NCI-H510A treated with DMSO at 0.1 percent for 48 hours (cell line): Measurements from ENCODE around the gene ASB2.
A peak's percentile ranks its signal among the peaks of the same experiment; 100 is the strongest.

ENCODE experiments used
- DNase-seq: peaks from one replicate; lab custom pipeline; 2025; lab: John Stamatoyannopoulos, UW

ASB2 gene, protein sequence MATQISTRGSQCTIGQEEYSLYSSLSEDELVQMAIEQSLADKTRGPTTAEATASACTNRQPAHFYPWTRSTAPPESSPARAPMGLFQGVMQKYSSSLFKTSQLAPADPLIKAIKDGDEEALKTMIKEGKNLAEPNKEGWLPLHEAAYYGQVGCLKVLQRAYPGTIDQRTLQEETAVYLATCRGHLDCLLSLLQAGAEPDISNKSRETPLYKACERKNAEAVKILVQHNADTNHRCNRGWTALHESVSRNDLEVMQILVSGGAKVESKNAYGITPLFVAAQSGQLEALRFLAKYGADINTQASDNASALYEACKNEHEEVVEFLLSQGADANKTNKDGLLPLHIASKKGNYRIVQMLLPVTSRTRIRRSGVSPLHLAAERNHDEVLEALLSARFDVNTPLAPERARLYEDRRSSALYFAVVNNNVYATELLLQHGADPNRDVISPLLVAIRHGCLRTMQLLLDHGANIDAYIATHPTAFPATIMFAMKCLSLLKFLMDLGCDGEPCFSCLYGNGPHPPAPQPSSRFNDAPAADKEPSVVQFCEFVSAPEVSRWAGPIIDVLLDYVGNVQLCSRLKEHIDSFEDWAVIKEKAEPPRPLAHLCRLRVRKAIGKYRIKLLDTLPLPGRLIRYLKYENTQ

GRCh38 chr14:93976477-93977057 lies at the start of gene ASB2:
TSS of gene ASB2 (minus strand) at chr14:93976570. CDS start at chr14:93964539, 12,031 bp downstream.
- DNase-seq: no peak

DNA sequence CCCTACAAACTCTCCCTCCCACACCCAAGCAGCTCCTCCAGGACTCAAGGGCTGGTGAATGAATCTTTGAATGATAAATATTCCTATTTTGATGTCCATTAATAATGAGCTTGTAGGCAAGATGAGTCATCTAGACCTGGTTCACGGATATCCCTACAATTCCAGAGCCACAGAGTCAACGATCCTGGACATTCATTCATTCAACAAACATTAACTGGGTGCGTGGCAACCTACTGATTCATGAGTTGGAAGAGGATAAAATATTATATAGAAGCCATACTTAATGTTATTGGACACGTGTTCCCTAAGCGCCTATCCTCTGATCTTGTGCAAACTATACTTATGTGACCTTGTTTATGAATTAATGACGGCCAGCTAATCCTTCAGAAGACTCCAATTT lies 49.4 kb upstream of the ASB2 start:
- DNase-seq: no peak

DNA sequence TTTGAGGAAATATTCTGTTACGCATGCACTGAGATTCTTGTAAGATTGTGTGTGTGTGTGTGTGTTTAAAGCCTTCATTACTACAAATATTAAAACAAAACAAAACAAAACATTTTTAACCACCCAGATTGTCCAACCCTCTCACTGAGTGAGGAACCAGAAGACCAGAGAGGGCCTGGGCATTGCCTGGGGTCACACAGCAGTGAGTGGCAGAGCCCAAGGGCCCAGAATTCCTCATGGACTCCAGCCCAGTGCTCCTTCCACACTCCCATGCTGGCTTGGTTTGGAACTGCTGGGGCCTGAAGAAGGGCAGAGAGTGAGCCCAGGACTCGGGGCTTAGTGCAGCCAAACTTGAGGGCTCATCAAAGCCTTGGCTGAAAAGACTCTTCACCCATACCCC lies 48.2 kb upstream of the ASB2 start:
- DNase-seq: no peak

GRCh38 chr14:94022532-94023411 lies 46.4 kb upstream of the ASB2 start:
- DNase-seq: no peak

- DNase-seq: no peak
These were observed 45.2 kb upstream of the ASB2 start for GRCh38 chr14:94021416-94022157.

DNA sequence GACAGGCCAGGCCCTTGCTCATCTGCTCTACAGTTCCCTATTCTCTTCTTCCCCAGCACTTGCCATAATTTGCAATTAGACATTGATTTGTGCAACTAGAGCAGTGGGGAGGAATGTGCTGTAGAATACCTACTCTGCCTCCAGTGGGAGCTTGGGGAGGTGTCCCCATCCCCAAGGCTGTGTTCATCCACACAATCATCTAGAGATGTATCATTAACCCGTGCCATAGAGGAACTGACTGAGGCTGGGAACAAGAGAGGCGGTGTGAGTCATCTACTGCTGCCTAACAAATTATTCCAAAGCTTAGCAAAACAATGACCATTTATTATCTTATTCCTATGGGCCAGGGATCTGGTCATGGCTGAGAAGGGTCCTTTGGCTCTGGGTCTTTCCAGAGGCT lies 44.6 kb upstream of the ASB2 start:
- no peak for DNase-seq

- no peak for DNase-seq
These were observed 43.9 kb upstream of the ASB2 start for GRCh38 chr14:94020267-94020666.

DNA sequence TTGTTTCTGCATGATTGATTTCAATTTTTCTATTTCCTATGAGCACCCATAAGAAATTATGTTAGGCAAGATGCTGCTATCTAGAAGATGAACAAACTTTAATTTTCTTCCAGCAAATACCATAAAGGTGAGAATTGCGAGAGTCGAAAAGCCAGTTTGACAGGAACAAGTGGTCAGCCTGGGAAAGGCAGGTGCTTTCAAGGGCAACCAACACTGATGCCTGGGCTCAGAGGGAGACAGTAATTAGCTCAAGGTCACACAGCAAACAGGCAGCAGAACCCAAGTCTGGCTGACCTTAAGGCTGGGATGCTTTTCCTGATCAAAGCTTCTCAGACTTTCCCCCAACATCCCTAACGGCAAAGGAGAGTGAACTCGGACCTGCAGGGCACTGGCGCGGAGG lies 43.0 kb upstream of the ASB2 start:
- DNase-seq: no peak

DNA sequence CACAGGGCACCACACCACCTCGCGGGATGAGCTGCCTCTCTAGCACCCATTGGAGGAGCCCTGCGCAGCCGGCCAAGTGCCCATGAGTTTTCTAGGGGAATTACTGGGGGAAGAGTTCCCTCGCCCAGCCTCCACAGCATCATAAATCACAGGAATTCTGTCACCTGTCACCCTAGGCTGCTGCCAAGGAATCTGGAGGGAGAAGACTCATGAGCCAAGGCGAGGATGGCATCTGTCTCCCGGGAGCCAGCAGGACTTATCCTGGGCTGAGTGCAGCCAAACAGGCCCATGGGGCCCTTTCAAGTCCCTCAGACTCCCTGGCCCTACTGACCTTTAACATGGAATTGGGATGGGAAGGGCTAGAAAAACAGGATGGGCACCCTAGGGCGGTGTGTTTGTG lies 41.9 kb upstream of the ASB2 start:
- DNase-seq: no peak

GRCh38 chr14:94016446-94016976 lies 40.1 kb upstream of the ASB2 start:
- DNase-seq: no peak

DNA sequence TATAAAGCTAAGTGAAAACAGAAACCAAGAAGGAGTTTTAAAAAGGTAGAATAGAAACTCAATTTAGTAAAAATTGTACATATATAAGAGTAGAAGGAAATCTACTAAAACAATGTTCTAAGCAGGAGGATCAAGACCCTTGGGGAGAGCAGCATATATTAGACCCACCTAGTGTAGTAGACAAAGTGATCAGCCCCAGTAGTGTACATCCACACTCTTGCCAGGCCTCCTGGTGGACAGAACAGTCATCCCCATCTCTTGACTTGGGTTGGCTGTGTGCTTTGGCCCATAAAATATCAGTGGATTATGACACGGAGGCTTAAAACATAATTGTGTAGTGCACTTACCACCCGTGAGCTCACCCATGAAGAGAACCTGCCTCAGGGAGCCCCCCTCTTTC lies 38.9 kb upstream of the ASB2 start:
- no peak for DNase-seq

DNA sequence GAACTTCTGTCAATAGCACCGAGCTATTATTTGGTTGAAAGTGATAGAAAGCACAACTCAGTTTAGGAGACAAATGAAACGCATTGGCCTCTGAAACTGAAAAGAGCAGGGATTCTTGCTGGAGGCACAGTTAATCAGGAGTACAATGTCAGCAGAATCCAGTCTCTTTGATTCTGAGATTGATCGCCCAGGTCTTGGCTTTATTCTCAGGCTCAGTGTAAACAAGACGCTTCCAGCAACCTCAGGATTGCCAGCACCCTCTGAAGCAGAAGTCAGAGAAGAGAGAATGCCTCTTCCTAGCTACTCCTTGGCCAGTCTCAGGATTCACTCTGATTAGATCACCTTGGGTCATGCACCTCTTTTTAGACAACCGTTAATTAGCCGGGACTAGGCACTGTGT lies 38.0 kb upstream of the ASB2 start:
- no peak for DNase-seq

GRCh38 chr14:94011795-94012194 lies 35.4 kb upstream of the ASB2 start:
- no peak for DNase-seq

DNA sequence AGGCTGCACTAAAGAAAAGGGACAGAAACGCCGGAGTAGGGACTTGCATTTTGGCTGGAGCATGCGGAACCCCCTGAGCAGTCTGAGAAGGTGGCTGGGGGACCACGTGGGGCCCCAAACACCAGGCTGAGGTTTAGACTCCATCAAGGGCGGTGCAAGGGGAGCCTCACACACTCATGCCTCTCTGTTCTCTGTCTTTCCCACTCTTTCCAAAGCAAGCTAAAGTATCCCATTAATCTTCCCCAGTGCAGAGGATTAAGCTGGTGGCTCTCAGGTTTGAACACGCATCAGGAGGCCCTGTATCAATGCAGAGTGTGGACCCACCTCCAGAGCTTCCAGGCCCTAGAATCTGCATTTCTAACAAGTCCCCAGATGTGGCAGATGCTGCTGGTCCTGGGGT lies 34.3 kb upstream of the ASB2 start:
- DNase-seq: no peak

GRCh38 chr14:94009767-94010166 lies 33.4 kb upstream of the ASB2 start:
- DNase-seq: no peak

DNA sequence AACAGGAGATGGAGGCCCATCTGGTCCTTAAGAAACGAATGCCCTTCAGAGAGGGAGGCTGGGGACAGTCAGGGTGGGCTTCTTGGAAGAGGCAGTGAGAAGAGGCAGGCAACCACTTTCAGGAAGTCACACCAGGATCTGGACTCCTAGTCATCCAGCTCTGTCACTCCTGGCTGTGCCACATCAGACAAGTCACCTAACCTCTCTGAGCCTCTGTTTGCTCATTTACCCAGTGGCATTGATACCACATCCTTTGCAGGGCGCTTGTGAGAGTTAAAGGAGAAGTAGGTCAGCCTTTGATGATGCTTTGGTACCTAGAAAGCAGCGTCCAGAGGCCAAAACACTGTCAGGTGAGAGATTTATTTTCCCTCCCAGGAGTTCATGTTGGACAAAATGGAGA lies 31.9 kb upstream of the ASB2 start:
- DNase-seq: no peak

DNA sequence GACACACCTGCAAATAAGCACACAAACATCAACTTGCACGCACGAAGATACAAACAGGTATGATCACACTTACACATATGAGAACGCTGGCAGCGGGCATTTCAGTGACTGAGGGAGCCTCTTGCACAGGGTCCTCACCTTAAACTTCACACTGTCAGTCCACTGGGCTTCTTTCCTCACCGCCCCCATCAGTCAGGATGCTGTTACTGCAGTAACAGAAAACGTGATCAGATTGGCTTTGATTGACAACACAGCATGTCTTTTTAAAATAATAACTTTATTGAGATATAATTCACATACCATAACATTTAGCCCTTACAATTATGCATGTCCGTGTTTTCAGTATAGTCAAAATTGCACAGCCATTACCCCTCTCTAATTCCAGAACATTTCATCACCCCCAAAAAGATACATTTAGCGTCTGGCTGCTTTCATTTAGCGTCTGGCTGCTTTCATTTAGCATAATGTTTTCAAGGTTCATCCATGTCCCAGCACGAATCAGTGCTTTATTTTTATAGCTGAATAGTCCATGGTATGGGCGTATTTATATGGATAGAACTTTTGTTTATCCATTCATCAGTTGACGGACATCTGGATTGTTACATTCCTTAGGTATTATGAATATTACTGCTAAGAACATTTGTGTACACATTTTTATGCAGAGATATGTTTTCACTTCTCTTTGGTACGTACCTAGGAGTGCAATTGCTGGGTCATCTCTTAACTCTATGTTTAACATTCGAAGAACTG lies 29.1 kb upstream of the ASB2 start:
- DNase-seq: no peak

DNA sequence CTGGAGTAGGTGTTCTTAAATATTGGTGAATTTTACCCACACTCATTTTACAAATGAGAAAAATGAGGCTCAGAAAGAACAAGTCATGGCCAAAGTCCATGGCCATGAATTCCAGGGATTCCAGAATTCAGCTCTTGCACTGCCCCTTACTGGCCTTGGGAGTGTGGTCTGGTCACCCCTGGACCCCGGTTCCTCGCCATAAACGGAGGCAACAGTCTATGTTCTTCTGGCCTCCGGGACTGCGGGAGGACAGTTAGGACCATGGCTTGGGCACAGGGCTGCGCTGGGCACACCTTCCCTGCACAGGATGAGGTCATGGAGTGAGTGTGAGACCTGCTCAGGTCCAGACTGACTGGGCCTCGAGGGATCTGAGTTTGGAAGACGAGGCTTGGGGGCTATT lies 27.6 kb upstream of the ASB2 start:
- DNase-seq: no peak

DNA sequence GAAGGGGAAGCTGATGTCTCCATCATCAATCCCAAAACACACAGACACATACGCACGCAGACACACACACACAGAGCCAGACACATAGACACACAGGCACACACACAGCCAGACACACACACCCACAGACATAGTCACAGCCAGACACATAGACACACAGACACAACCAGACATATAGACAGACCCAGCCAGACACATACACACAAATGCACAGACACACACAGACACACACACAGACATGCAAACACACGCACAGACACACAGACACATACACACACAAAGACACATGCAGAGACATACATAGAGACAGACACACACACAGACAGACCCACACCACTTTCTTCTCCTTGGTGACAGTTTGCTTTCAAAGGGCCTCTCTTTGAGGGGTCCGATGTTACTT lies 27.0 kb upstream of the ASB2 start:
- DNase-seq: no peak

GRCh38 chr14:94001501-94002396 lies 25.4 kb upstream of the ASB2 start:
- DNase-seq: peak; percentile 85
